ENCODE results near the gene DOK7.
A peak's percentile ranks its signal among the peaks of the same experiment; 100 is the strongest.
"Not testable (repeated sequence)": the region's sequence is repeated elsewhere in the genome, so short reads cannot be mapped to it uniquely, and the experiment has no call there.

DOK7 gene

DNA sequence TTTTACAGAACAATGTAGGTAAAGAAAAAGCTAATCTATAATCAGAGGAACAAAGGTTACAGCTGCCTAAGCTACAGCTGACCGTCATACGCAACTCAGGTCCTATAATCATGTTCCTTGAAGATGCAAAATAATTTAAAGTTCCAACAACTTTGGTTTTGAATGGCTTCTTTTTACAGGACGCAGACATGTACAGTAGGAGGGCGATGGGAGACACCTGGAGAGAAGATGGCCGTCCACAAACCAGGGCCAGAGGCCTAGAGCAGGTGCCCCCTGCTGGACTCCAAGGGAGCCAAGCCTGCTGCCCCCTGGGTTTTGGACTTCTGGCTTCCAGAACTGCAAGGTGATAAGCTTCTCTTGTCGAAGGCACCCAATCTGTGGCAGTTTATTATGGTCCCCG is 10.7 kb upstream of the DOK7 start:
- no peak overlapping the region for H3K27ac Mint-ChIP-seq
- no peak overlapping the region for H3K4me3 Mint-ChIP-seq
- H3K4me1 Mint-ChIP-seq: peaks cover 4 to 5% of the 10 kb centered on the region in 2 donors
- peaks cover 8 to 10% of the 10 kb centered on the region in 2 donors for H3K9me3 Mint-ChIP-seq
- H3K36me3 Mint-ChIP-seq: peaks cover 4% of the 10 kb centered on the region in 2 donors
- peaks cover 5 to 6% of the 10 kb centered on the region in 2 donors for H3K27me3 Mint-ChIP-seq
- DNase-seq: no peak
- ATAC-seq (replicated peaks): no peak

DNA sequence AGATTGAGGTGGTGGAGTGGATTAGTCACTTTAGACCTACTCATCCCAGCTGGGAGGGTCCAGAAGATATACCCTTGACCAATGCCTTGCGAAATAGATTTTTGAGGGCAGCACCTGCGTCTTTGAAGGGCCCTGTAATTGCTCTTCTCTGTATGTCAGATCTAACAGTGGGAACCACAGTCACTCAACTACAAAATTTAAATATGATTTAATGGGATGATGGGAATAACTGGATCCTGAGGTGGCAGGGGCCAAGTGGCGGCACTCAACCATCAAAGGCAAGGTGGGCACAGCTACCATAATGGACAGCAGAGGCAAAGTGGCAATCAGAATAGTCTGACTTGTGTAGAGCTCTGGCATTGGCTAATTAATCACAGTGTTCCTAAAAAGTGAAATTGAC is 7.5 kb upstream of the DOK7 start:
- not testable (repeated sequence) for H3K4me3 Mint-ChIP-seq; DNase-seq; H3K4me1 Mint-ChIP-seq; H3K27ac Mint-ChIP-seq; ATAC-seq (replicated peaks); H3K36me3 Mint-ChIP-seq
- H3K9me3 Mint-ChIP-seq: peaks cover 14 to 15% of the 10 kb centered on the region in 2 donors
- peaks cover 11 to 18% of the 10 kb centered on the region in 2 donors for H3K27me3 Mint-ChIP-seq

DNA sequence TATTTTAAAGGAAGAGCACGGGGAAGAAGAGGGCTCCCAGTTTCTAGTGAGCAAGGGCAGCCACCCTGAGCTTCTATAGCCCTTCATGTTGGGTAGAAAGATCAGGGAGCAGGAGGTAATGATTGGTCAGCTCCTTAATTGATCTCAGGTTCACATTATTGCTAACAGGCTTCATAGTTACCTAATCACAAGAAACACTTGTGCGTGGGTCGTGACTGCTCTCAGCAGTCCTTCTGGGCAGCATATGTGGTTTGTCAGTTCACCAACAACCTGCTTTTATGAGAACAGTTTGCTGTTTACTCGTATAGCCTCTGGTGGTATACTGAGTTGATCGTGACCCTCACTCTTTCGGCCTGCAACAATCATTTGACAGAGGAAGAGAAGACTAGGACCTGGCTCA is 4.7 kb upstream of the DOK7 start:
- DNase-seq: no peak
- Mint-ChIP-seq H3K36me3 (peaks cover 7 to 8% of the 10 kb centered on the region in 2 donors), H3K4me3 (no peak overlapping the region), H3K4me1 (peaks cover 2 to 12% of the 10 kb centered on the region in 2 donors), H3K27ac (no peak overlapping the region), H3K27me3 (peaks cover 22 to 45% of the 10 kb centered on the region in 2 donors), H3K9me3 (peaks cover 14 to 16% of the 10 kb centered on the region in 2 donors)
- ATAC-seq (replicated peaks): no peak

DNA sequence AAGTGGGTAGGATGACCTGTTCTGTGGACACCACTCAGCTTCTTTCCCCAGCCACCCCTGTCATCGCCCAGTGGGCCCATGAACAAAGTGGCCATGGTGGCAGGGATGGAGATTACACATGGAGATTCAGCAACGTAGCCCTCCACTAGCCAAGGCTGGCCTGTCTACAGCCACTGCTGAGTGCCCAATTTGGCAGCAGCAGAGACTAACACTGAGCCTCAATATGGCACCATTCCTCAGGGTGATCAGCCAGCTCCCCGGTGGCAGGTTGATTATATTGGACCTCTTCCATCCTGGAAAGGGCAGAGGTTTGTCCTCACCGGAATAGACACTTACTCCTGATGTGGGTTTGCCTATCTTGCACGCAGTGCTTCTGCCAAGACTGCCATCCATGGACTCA is 4.0 kb upstream of the DOK7 start:
- not testable (repeated sequence) for H3K36me3 Mint-ChIP-seq; DNase-seq; H3K27ac Mint-ChIP-seq; ATAC-seq (replicated peaks); H3K4me3 Mint-ChIP-seq
- Mint-ChIP-seq H3K27me3 (peaks cover 22 to 48% of the 10 kb centered on the region in 2 donors), H3K4me1 (peaks cover 2 to 12% of the 10 kb centered on the region in 2 donors), H3K9me3 (peaks cover 14 to 16% of the 10 kb centered on the region in 2 donors)

DNA sequence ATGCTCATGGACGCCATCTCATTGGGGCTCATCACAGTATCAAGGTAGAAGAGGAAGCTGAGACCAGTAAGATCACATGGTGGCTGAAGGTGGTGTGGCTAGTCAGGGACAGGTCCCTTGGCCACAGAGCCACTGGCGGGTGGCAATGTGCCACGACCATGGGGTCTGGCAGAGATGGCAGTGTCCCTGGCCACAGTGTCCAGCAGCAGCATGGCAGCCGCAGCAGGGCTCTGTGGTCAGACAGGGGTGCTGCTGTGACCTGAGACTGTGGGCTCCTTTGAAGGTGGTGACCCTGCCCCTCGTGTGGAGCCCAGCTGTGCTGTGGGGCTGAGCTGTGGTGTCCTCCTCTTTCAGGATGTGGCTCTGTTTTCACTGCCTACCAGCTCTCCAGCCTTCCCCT is 2.2 kb upstream of the DOK7 start:
- peaks cover 3% of the 10 kb centered on the region in 2 donors for H3K36me3 Mint-ChIP-seq
- ATAC-seq (replicated peaks): no peak
- peaks cover 37 to 65% of the 10 kb centered on the region in 2 donors for H3K27me3 Mint-ChIP-seq
- DNase-seq: no peak
- H3K9me3 Mint-ChIP-seq: peaks cover 4 to 8% of the 10 kb centered on the region in 2 donors
- H3K4me1 Mint-ChIP-seq: peaks cover 2 to 12% of the 10 kb centered on the region in 2 donors
- no peak overlapping the region for H3K27ac Mint-ChIP-seq
- no peak overlapping the region for H3K4me3 Mint-ChIP-seq

DNA sequence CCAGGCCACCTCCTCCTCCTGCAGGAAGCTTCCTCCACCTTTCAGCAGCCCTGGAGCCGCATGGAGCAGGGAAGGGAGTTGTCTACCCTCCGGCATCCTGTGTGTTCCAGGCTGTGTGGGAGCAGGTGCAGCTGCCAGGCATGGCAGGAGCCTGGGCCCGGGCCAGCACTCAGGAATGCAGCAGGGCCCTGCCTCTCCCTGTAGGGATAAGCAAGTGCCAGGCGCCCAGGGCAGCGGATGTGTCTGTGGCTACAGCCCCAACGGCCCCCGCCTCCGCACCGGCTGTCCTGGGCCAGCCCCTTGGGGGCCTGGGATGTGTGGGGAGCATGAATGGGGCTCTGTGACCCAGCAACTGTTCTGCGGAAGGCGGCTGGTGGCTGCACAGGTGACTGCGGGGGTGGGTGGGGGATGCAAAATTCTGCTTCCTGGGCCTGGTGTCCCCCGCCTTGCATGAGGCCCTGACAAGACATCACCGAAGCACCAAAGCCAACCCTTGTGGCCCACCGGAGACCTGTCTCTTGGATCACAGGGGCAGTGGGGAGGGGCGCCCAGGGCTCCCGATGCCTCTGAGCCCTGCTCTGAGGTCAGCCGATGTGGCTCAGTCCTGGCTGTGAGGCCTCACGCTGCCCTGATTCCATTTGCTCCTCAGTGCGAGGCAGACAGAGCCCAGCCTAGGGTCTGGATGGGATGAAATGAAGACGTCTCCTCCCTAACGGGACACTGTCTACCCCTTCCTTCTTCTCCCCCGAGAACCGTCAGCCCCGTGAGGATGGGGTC is 1.4 kb upstream of the DOK7 start:
- Mint-ChIP-seq H3K27me3 (peaks cover 37 to 67% of the 10 kb centered on the region in 2 donors), H3K27ac (peak overlapping the region; percentile 25), H3K4me1 (peaks cover 2 to 12% of the 10 kb centered on the region in 2 donors), H3K4me3 (no peak overlapping the region), H3K9me3 (peaks cover 4 to 8% of the 10 kb centered on the region in 2 donors), H3K36me3 (peaks cover 3% of the 10 kb centered on the region in 2 donors)
- no peak for DNase-seq
- ATAC-seq (replicated peaks): peak in 1 of 2 donors; percentile 41

DNA sequence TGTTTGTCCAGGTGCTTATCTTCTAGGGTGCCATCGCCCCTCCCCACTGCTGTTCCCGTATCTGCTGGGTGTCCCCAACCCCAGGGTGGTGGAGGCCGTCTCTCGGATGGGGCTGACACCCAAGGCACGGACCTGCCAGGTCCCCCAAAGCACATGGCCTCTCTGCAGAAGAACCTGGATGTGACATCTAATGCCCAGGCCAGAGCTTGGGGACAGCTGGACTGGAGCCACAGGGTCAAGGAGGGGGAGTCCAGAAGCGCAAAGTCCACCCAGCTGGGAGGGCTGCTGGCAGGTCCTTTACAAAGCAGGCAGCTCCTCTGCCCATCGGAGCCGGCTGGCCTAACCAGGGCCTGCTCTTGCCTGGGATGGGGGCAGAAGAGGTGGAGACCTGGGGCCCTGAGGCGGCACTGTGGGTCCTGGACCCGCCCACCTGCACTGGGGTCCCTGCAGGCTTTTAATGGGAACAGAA is 751 bp upstream of the DOK7 start:
- ATAC-seq (replicated peaks) (no peak), DNase-seq (no peak)
- Mint-ChIP-seq H3K27me3 (peaks cover 37 to 67% of the 10 kb centered on the region in 2 donors), H3K27ac (no peak overlapping the region), H3K4me1 (peaks cover 2 to 12% of the 10 kb centered on the region in 2 donors), H3K36me3 (peaks cover 3% of the 10 kb centered on the region in 2 donors), H3K4me3 (peak overlapping the region; percentile 41 to 75), H3K9me3 (peaks cover 4 to 8% of the 10 kb centered on the region in 2 donors)

DNA sequence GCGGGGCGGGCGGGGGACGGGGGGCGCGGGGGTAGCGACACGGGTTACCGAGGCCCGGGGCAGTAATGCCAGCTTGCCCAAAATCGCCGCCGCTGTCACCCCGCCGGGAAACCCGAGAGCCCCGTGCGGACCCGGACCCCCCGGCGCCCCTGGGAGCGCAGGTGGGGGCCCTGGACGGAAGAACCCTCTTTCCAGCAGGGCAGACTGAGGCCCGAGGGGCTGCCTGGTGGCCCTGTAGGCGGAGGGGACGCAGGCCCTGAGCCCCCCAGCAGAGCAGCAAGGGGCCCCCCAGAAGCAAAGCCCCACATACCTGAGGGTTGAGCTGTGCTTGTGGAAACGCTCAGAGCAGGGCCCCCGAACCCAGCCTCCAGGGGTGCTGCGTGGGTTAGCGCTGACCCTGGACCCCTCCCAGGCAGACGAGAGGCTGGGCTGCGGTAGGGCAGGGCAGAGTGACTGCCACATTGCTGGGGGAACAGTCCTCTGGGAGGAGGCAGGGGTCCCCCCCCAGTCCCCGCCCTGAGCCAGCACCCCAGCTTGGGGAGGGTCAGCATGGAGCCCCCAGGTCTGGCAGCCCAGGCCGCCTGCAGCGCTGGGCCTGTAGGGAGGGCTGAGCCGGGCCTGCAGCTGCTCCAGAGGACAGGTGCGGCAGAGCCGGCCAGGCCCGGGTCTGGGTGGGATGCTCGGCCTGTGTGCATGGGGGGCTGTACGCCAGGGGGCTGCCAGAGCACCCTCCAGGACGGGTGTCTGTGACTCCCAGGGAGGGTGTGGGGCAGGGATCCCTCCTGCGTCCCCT is 646 bp downstream of the DOK7 start:
- Mint-ChIP-seq H3K27me3 (peaks cover 34 to 64% of the 10 kb centered on the region in 2 donors), H3K4me3 (no peak overlapping the region), H3K4me1 (peaks cover 2 to 12% of the 10 kb centered on the region in 2 donors), H3K9me3 (peaks cover 4 to 8% of the 10 kb centered on the region in 2 donors), H3K27ac (no peak overlapping the region), H3K36me3 (peaks cover 3% of the 10 kb centered on the region in 2 donors)
- DNase-seq (no peak), ATAC-seq (replicated peaks) (no peak)

DNA sequence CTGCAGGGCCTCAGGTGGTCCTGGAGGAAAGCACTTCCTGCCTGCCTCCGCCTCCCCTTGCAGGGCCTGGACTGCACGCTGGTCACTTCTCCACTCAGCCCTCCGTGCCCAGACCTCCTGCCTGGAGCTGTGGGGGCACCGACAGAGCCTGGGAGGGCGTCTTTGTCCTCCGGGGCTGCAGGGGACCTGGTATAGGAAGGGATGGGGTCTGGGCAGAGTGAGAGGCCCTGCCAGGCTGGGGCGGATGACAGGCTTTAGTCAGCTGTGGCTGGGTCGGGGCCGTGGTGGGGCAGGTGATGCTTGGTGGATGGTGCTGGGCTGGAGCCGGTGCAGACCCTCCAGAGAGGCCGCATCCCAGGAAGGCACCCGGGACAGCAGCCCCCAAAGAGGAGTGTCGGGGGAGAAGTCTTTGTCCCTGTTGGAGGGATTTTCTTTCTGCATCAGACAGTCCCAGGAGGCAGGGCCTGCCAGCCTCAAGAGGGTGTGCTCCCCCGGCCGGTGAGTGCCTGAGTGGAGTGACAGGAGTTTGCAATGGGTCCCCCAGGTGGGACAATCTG is 1.3 kb downstream of the DOK7 start:
- Mint-ChIP-seq H3K27ac (no peak overlapping the region), H3K9me3 (peaks cover 4 to 8% of the 10 kb centered on the region in 2 donors), H3K4me3 (no peak overlapping the region), H3K27me3 (peaks cover 33 to 60% of the 10 kb centered on the region in 2 donors), H3K4me1 (peaks cover 2 to 12% of the 10 kb centered on the region in 2 donors), H3K36me3 (peaks cover 3% of the 10 kb centered on the region in 2 donors)
- ATAC-seq (replicated peaks): no peak
- DNase-seq: no peak

DNA sequence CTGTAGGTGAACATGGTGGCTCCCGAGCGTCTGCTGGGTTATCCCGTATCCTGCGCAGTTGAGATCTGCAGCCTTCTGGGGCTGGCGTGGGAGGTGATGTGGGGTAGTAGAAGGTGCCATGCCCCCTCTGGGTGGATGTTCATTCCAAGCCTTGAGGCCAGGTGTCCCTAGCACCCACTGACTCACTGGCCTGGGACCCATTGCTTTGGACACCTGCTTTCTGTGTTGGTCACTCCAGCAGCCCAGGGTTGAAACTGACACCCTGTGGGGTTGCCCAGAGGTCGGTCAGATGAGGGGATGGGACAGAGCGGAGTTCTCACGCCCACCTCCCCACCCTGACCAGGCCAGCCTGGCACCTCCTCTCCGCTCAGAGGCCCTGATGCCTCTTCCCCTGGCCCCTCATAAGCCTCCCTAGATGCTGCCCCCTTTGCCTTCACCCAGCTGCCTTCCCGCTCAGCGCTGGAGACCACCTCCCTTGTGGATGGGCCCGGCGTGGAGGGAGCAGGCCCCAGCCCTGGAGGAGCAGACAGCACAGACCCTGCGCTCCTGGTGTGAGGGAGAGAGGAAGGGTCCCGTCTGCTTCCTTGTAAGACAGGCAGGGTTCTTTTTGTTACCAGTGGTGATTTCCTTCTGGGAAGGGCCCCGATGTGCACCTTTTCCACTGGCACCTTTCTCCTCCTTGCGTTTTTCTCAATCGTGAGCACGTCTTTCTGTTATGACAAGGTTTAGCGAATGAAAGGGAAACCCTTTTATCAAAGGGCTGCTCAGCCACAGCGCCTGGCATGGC is 2.0 kb downstream of the DOK7 start:
- Mint-ChIP-seq H3K4me3 (peak overlapping the region in 1 of 2 donors; percentile 12), H3K9me3 (peaks cover 3 to 4% of the 10 kb centered on the region in 2 donors), H3K36me3 (peaks cover 1% of the 10 kb centered on the region in 2 donors), H3K4me1 (peaks cover 2 to 12% of the 10 kb centered on the region in 2 donors), H3K27me3 (peaks cover 30 to 54% of the 10 kb centered on the region in 2 donors), H3K27ac (no peak overlapping the region)
- no peak for ATAC-seq (replicated peaks)
- no peak for DNase-seq

DNA sequence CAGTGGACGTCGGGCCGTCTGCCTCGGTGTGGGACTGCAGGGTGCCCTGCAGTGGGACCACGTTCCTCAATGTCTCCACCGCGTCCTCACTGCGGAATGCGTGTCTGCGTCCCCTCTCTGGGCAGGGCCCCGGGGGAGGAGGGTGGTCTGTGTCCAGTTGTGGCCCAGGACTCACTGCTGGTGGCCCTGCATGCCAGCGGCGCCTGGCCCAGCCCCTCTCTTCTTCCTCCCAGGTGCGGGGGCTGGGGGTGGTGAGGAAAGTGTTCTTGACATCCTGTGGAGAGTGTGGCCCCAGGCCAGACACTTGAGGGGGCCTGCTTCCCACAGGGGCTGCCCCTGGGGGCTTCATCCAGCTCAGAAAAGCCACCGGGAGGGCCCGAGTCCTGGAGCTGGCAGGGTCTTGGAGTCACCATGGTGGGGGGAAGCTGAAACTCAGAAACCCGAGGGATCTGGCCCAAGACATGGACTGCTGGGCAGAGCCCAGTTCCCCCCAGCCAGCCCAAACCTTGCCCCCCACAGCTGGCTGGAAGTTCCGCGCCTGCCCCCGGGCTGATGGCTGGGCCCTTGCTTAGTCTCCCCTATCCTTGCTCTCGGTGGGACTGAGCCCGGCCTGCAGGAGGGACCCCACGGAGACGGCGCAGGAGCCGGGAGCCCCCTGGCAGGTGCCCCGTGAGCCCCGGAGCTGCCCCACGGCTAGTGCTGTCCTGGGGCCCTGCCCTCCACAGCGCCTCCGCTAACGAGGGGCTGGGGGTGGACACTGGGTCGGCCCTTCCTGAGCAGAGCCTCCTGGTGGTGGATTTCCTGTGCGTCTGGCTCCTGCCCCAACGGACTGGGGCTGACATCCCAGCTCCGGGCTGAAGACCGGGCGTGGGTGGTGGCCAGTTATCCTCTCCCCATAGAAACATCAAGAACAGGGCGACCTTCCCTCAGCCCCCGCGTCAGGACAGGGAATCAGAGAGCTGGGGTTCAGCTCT is 2.9 kb downstream of the DOK7 start:
- H3K27me3 Mint-ChIP-seq: peaks cover 26 to 45% of the 10 kb centered on the region in 2 donors
- no peaks in the 10 kb centered on the region for H3K36me3 Mint-ChIP-seq
- H3K27ac Mint-ChIP-seq: no peak overlapping the region
- no peak for ATAC-seq (replicated peaks)
- H3K4me1 Mint-ChIP-seq: peaks cover 2 to 12% of the 10 kb centered on the region in 2 donors
- DNase-seq: no peak
- no peaks in the 10 kb centered on the region for H3K9me3 Mint-ChIP-seq
- no peak overlapping the region for H3K4me3 Mint-ChIP-seq

DNA sequence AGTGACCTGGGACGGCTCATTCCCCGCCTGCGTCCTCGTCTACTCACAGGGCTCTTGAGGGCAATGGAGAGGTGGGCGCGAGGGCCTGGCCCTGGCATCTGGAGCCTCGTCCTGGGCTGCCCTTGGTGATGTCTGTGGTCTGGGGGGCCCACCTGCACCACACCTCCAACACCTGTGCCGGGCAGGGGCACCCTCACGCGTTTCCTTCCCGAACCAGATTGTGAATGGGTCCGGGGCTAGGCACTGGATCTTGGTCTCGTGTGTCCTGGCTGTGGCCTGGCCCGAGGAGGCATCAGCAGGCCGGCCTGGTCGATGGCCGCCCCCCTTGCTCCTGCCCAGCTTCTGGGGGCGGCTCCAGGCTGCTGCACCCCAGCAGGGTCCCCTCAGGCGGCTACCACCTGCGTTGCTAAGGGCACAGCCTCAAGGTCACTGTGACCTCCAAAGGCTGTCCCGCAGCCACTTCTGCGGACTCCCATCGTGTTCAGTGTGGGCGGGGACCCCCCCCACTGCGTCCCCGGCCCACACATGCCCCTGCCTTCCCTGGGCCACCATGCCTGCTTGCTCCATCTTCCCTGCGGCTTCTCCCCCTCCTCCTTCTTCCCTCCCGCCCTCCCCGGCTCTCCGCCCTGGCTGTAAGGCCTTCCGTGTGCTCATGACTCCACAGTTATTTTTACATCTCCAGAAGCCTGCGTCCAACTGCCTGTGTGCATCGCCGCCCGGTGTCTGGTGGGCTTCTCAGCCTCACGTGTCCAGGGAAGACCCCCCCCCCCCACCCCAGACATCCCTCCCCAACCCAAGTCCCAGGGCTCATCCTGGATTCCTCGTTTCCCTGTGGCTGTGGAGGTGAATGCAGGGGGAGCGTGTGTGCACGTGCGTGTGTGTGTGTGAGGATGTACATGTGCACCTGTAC is 3.8 kb downstream of the DOK7 start:
- no peak overlapping the region for H3K27ac Mint-ChIP-seq
- DNase-seq (no peak), ATAC-seq (replicated peaks) (no peak)
- H3K4me3 Mint-ChIP-seq: no peak overlapping the region
- H3K4me1 Mint-ChIP-seq: peaks cover 2 to 9% of the 10 kb centered on the region in 2 donors
- H3K36me3 Mint-ChIP-seq: no peaks in the 10 kb centered on the region
- H3K27me3 Mint-ChIP-seq: peaks cover 24 to 36% of the 10 kb centered on the region in 2 donors
- H3K9me3 Mint-ChIP-seq: no peaks in the 10 kb centered on the region
